ENCODE results near the gene DOK5. TPM values are rescaled to one million over a fixed set of nuclear protein-coding genes. Genes with fewer than 3 reads are reported as not detected.

Gene DOK5
- total RNA-seq, 4 donors from 2014 or later = 0.55 to 48.6 (median 1.3) TPM; not detected in 1

GRCh38 chr20:54649511-54649962 lies 174.1 kb downstream of the DOK5 start:
- H3K27me3 ChIP-seq = peaks cover 7% of the 10 kb centered on the region
- intact Hi-C loops (cut with DNase I; ENCODE audit: low total_unique reads) (loop anchor here (5.0 kb wide), 1 partner anchor 427 kb away; no protein-coding TSS in a partner anchor), in situ Hi-C loops (cut with MboI; ENCODE audit: low pct_ligation_motif_present in 1 of 4, low pct_unique_long_range_greater_than_20kb in 1 of 4, low sequenced_read_pairs in 3 of 4) (loop anchor here (5.0 to 25.0 kb wide), 5 partner anchors 425 to 562 kb away; no protein-coding TSS in a partner anchor)
- no peak overlapping the region for H3K4me3 ChIP-seq
- no peak overlapping the region for H3K27ac ChIP-seq
- no peaks in the 10 kb centered on the region for H3K4me1 ChIP-seq
- no peaks in the 10 kb centered on the region for H3K36me3 ChIP-seq
- DNase-seq = peak; percentile 77
- WGBS, 2 donors (ENCODE audit: low coverage in 1 of 2) = 0 to 14% methylated on average over 5 to 8 of the region's 8 CpGs
- no peaks in the 10 kb centered on the region for H3K9me3 ChIP-seq
- TF ChIP-seq, protein P1, sequence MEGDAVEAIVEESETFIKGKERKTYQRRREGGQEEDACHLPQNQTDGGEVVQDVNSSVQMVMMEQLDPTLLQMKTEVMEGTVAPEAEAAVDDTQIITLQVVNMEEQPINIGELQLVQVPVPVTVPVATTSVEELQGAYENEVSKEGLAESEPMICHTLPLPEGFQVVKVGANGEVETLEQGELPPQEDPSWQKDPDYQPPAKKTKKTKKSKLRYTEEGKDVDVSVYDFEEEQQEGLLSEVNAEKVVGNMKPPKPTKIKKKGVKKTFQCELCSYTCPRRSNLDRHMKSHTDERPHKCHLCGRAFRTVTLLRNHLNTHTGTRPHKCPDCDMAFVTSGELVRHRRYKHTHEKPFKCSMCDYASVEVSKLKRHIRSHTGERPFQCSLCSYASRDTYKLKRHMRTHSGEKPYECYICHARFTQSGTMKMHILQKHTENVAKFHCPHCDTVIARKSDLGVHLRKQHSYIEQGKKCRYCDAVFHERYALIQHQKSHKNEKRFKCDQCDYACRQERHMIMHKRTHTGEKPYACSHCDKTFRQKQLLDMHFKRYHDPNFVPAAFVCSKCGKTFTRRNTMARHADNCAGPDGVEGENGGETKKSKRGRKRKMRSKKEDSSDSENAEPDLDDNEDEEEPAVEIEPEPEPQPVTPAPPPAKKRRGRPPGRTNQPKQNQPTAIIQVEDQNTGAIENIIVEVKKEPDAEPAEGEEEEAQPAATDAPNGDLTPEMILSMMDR (IDR thresholded peaks at IDR 0.05) = peak; percentile 51 to 79 (median 74)
- TF ChIP-seq POLR2A (IDR thresholded peaks at IDR 0.05) = no peak

- in situ Hi-C loops (cut with MboI; ENCODE audit: low pct_ligation_motif_present in 1 of 4, low pct_unique_long_range_greater_than_20kb in 1 of 4, low sequenced_read_pairs in 3 of 4) = no loop called here
- no peak overlapping the region for H3K27ac ChIP-seq
- no peaks in the 10 kb centered on the region for H3K9me3 ChIP-seq
- TF ChIP-seq EP300 (IDR thresholded peaks at IDR 0.05; ENCODE audit: low read depth) = no peak
- TF ChIP-seq POLR2AphosphoS5 (IDR thresholded peaks at IDR 0.05) = no peak
- TF ChIP-seq, protein P1 (IDR thresholded peaks at IDR 0.05) = no peak
- no peak for TF ChIP-seq POLR2A (IDR thresholded peaks at IDR 0.05)
- no peak overlapping the region for H3K4me3 ChIP-seq
- H3K4me1 ChIP-seq = no peaks in the 10 kb centered on the region
- H3K36me3 ChIP-seq = no peaks in the 10 kb centered on the region
- peaks cover 7% of the 10 kb centered on the region for H3K27me3 ChIP-seq
- intact Hi-C loops (cut with DNase I; ENCODE audit: low total_unique reads) = no loop called here
- DNase-seq = no peak
- 30 to 33% methylated on average over 3 to 4 of the region's 4 CpGs for WGBS, 2 donors (ENCODE audit: low coverage in 1 of 2)
Measured at GRCh38 chr20:54650052-54650719, 174.8 kb downstream of the DOK5 start.

- Histone ChIP-seq H3K27ac (no peak overlapping the region), H3K36me3 (no peaks in the 10 kb centered on the region), H3K4me1 (no peaks in the 10 kb centered on the region), H3K9me3 (no peaks in the 10 kb centered on the region), H3K4me3 (no peak overlapping the region), H3K27me3 (peaks cover 7% of the 10 kb centered on the region)
- TF ChIP-seq POLR2A (IDR thresholded peaks at IDR 0.05) (no peak), EP300 (IDR thresholded peaks at IDR 0.05; ENCODE audit: low read depth) (no peak), POLR2AphosphoS5 (IDR thresholded peaks at IDR 0.05) (no peak)
- TF ChIP-seq, protein P1 (IDR thresholded peaks at IDR 0.05) = no peak
- WGBS, 2 donors (ENCODE audit: low coverage in 1 of 2) = 72 to 75% methylated on average over 3 of the region's 3 CpGs
- no peak for DNase-seq
- intact Hi-C loops (cut with DNase I; ENCODE audit: low total_unique reads) (no loop called here), in situ Hi-C loops (cut with MboI; ENCODE audit: low pct_ligation_motif_present in 1 of 4, low pct_unique_long_range_greater_than_20kb in 1 of 4, low sequenced_read_pairs in 3 of 4) (no loop called here)
Measured at GRCh38 chr20:54651252-54651651, 175.9 kb downstream of the DOK5 start.

DNA sequence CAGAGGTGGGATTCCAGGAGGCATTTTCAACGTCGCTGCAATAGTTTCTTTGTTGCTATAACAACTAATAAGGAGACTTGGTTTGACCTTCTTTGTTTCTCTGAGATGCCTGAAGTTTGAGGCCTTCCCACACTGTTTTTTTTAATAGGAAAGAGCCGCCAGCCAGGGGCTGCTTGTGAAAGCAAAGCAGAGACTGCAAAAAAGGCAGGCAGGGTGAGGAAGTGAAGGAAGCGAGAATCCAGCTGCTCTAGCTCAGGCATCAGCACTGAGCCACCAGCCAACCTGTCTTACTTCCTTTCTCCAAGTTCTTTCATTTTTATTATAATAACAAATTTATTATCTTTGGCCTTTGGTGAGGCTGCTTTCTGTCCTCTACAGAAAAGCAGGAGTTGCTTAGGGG lies 179.1 kb downstream of the DOK5 start:
- in situ Hi-C loops (cut with MboI; ENCODE audit: low pct_ligation_motif_present in 1 of 4, low pct_unique_long_range_greater_than_20kb in 1 of 4, low sequenced_read_pairs in 3 of 4) (no loop called here), intact Hi-C loops (cut with DNase I; ENCODE audit: low total_unique reads) (no loop called here)
- Histone ChIP-seq H3K4me3 (no peak overlapping the region), H3K9me3 (no peaks in the 10 kb centered on the region), H3K36me3 (no peaks in the 10 kb centered on the region), H3K4me1 (no peaks in the 10 kb centered on the region), H3K27me3 (peaks cover 7% of the 10 kb centered on the region), H3K27ac (no peak overlapping the region)
- 51 to 69% methylated on average over 3 to 4 of the region's 4 CpGs for WGBS, 2 donors (ENCODE audit: low coverage in 1 of 2)
- no peak for TF ChIP-seq EP300 (IDR thresholded peaks at IDR 0.05; ENCODE audit: low read depth)
- DNase-seq = no peak
